HepG2 (cell line): ENCODE results near the gene RUVBL1. TPM values are rescaled to one million over a fixed set of nuclear protein-coding genes. Genes with fewer than 3 reads are reported as not detected.

Experiments
- CHD4 ChIP-seq: fragments of 200-600 bp; sonication (generic); IDR thresholded peaks from 2 replicates; pipeline ENCODE4 v1.7.0; 2017; ENCODE audit warnings: mild to moderate bottlenecking, low read length, borderline replicate concordance
- ELK4 ChIP-seq: sonication (generic); formaldehyde crosslinking; IDR thresholded peaks from 2 replicates; pipeline ENCODE4 v1.9.0; 2021; ENCODE audit warnings: missing genetic modification reagents, borderline replicate concordance
- FOXP1 ChIP-seq, 2 experiments: fragments of 450-650 bp in 1 of 2; IDR thresholded peaks; 2 replicates each; pipeline ENCODE4 v1.6.1; 2017 to 2018; ENCODE audit warnings: antibody characterized with exemption in 1 of 2
- RARA ChIP-seq: IDR thresholded peaks from 2 replicates; pipeline ENCODE4 v1.6.1; 2016; ENCODE audit warnings: missing genetic modification reagents, missing compliant biosample characterization
- SMAD3 ChIP-seq: sonication (generic); formaldehyde crosslinking; IDR thresholded peaks from 2 replicates; pipeline ENCODE4 v1.4.0; 2020; ENCODE audit warnings: missing genetic modification reagents
- SOX13 ChIP-seq, 3 experiments: fragments of 450-650 bp in 1 of 3; sonication (generic) in 1 of 3; formaldehyde crosslinking in 1 of 3; IDR thresholded peaks in 2 of 3; conservative IDR thresholded peaks in 1 of 3; 2 replicates each; pipeline versions ENCODE4 v1.5.0 to v1.6.1; 2016 to 2020; ENCODE audit warnings: antibody characterized with exemption in 1 of 3, mild to moderate bottlenecking in 1 of 3, missing compliant biosample characterization in 1 of 3, missing genetic modification reagents in 1 of 3, moderate library complexity in 1 of 3
- ZBTB43 ChIP-seq: sonication (generic); formaldehyde crosslinking; conservative IDR thresholded peaks from 2 replicates; pipeline ENCODE4 v1.4.0; 2020; ENCODE audit warnings: missing genetic modification reagents
- ZFYVE20 ChIP-seq: sonication (generic); formaldehyde crosslinking; IDR thresholded peaks from 2 replicates; pipeline ENCODE4 v1.8.0; 2023; ENCODE audit warnings: low read depth, mild to moderate bottlenecking, moderate library complexity, missing genetic modification reagents, borderline replicate concordance
- ZNF24 ChIP-seq: fragments of 450-650 bp; IDR thresholded peaks from 2 replicates; pipeline ENCODE4 v1.6.1; 2017; ENCODE audit warnings: antibody characterized with exemption, mild to moderate bottlenecking
- ZNF335 ChIP-seq: sonication (generic); formaldehyde crosslinking; IDR thresholded peaks from 2 replicates; pipeline ENCODE4 v1.4.0; 2020; ENCODE audit warnings: missing genetic modification reagents
- ZNF501 ChIP-seq: sonication (generic); formaldehyde crosslinking; IDR thresholded peaks from 2 replicates; pipeline ENCODE4 v1.5.1; 2020; ENCODE audit warnings: mild to moderate bottlenecking, moderate library complexity, missing genetic modification reagents
- ZNF512 ChIP-seq: sonication (generic); formaldehyde crosslinking; IDR thresholded peaks from 2 replicates; pipeline ENCODE4 v1.4.0; 2020; ENCODE audit warnings: mild to moderate bottlenecking, missing genetic modification reagents
- ZNF580 ChIP-seq: IDR thresholded peaks from 2 replicates; pipeline ENCODE4 v1.6.1; 2016; ENCODE audit warnings: low read depth, borderline replicate concordance
- ZNF687 ChIP-seq: sonication (generic); formaldehyde crosslinking; IDR thresholded peaks from 2 replicates; pipeline ENCODE4 v1.5.1; 2020; ENCODE audit warnings: mild to moderate bottlenecking, missing genetic modification reagents, moderate library complexity
- ZNF782 ChIP-seq: sonication (generic); formaldehyde crosslinking; IDR thresholded peaks from 2 replicates; pipeline ENCODE4 v1.4.0; 2020; ENCODE audit warnings: missing genetic modification reagents, mild to moderate bottlenecking, borderline replicate concordance
- ZUFSP ChIP-seq: sonication (generic); formaldehyde crosslinking; IDR thresholded peaks from 2 replicates; pipeline ENCODE4 v1.9.0; 2021; ENCODE audit warnings: missing genetic modification reagents, mild to moderate bottlenecking, borderline replicate concordance
- polyA plus RNA-seq, 8 experiments: library from polyadenylated mRNA; depleted of rRNA in 3 of 8; stranded (reverse) in 7 of 8; unstranded in 1 of 8; fragments of >200 nt; fragmentation: Illumina TruSeq in 4 of 8; extraction: Trizol in 4 of 8; gene quantifications; 2 replicates each; pipeline versions ENCODE4 v1.2.1 to v1.2.3, GENCODE V29; 2011 to 2016; ENCODE audit warnings: low read depth in 4 of 8, missing spikeins in 1 of 8, mixed read lengths in 1 of 8; ENCODE audit not compliant: insufficient read depth in 1 of 8
- total RNA-seq, 5 experiments: library from RNA; depleted of rRNA; stranded (reverse); fragments of >200 nt; fragmentation: Illumina TruSeq; extraction: Trizol; gene quantifications; 2 replicates each; pipeline ENCODE4 v1.2.3, GENCODE V29; 2016; ENCODE audit warnings: low read depth in 1 of 5

The RUVBL1 gene
- total and polyA plus RNA-seq, 2 of the 13 experiments (the other 11 are each of a cell fraction or from before 2014, with no cell fraction given): 32.7 to 86.3 TPM

GRCh38 chr3:128123538-128124368 is at the start of gene RUVBL1 (continued):
- TF ChIP-seq RARA (peak; percentile 42), SOX13 (IDR thresholded peaks at IDR 0.05) (no peak), SOX13 (CRISPR knock-in tag; conservative IDR thresholded peaks at IDR 0.05 in 1 of 2, IDR thresholded peaks at IDR 0.05 in 1 of 2) (peak in 1 of 2 experiments; percentile 39; a peak in 1 of 4 replicates), ZNF335 (CRISPR knock-in tag) (peak; percentile 88), ZNF687 (CRISPR knock-in tag) (peak; percentile 96), ZNF512 (CRISPR knock-in tag) (0 out of 2 replicates have a peak, but pooled peaks have one; percentile 50), FOXP1 (IDR thresholded peaks at IDR 0.05) (no peak), FOXP1 (CRISPR knock-in tag; IDR thresholded peaks at IDR 0.05) (no peak; the same call in 1 of the 2 replicates), ZFYVE20 (CRISPR knock-in tag) (no peak), ZNF501 (CRISPR knock-in tag) (peak; percentile 86; the same call in 1 of the 2 replicates), ZNF580 (CRISPR knock-in tag) (peak; percentile 72; the same call in 1 of the 2 replicates), SMAD3 (CRISPR knock-in tag) (peak; percentile 51; the same call in 1 of the 2 replicates), ELK4 (CRISPR knock-in tag) (no peak), ZBTB43 (no peak), ZNF24 (peak; percentile 8; the same call in 1 of the 2 replicates), ZNF782 (CRISPR knock-in tag) (no peak; the same call in 1 of the 2 replicates), ZUFSP (CRISPR knock-in tag) (no peak), CHD4 (no peak)
